Stimulated activated CD4-positive, alpha-beta T cell treated with anti-CD3 and anti-CD28 coated beads, Interleukin-1b, Interleukin-23, amount 100 ng/mL, for 24 hours (primary cell): Measurements from ENCODE around the gene PEPD.
"Not testable (repeated sequence)": the region's sequence is repeated elsewhere in the genome, so short reads cannot be mapped to it uniquely, and the experiment has no call there.

ENCODE experiments used
- DNase-seq, 4 experiments: peaks; one replicate each; pipeline ENCODE4 v3.0.0-alpha.2; 2020; ENCODE audit warnings: low read depth in 4 of 4, low spot score in 1 of 4

PEPD gene

DNA sequence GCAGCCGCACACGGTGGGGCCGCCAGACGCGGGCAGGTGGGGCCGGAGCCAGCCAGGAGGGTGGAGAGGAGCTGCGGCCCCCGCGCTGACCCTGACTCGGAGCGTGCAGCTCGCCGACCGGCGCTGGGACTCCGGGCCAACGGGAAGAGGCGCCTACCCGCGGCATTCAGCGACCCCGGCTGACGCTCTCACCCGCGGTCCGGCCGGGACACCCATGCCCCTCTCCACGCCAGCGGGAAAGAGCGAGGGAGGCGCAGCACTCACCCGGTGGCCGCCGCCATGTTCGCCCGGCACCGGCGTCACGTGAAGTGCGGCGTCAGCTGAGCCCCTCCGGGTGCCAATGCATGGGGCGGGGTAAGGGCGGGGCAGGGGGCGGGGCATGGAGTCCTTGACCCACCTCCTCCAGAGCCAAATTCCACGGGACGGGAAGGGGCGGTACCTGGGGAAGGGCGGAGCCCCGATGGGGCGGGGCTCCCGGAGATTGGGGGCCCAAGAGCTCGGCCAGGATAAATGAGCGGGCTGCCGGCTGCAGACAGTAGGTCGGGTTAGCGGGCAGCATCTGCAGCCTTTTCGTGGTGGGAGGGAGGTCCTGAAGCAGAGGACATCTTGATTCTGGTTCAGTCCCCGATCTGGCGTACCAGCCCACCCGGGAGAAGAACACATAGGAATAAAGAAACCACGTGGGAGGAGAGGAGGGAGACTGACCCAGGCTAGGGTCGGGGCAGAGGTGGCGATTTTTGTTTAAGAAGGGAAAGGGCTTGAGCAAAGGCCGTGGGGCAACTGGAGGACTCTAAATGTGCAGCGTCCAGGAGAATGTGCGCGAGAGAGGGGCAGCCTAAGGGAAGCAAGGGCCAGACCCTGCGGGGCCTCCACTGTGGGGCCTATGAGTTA lies at the start of gene PEPD:
Gene PEPD, minus strand, starts transcription at position 312 of the 891 bp plus-strand sequence. Its CDS starts 31 bp downstream, at position 281.
- peak; percentile 72 to 85 (median 80) for DNase-seq

DNA sequence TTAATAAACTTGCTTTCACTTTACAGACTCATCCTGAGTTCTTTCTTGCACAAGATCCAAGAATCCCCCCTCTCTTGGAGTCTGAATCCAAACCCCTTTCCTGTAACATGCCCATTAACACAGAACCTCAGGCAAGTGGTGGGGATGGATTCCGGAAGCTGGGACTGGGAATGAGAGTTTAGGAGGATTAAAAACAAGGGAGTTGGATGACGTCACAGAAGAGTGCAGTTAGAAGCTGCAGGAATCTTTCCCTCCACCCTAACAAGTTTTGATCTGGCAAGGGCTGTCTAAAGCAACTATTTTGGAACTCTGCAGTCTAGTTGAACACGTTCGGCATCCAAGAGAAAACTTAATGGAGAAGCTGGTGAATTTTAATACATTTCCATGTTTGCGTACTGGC lies 48.2 kb upstream of the PEPD start:
- DNase-seq = no peak

DNA sequence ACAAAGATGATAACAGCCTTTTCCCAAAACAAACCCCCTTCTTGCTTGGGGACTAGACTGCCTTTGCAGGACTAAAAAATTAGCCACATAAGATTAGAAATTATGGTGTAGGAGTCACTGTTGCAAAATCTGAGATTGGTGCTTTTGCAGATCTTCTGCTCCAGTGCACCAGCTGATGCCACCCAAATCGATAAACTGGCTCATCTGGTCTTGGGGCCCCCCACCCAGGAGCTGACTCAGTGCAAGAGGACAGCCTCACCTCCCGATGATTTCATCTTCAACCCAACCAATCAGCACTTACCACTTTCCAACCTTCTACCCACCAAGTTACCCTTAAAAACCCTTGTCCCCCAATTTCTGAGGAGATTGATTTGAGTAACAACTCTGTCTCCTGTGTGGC lies 47.1 kb upstream of the PEPD start:
- no peak for DNase-seq

DNA sequence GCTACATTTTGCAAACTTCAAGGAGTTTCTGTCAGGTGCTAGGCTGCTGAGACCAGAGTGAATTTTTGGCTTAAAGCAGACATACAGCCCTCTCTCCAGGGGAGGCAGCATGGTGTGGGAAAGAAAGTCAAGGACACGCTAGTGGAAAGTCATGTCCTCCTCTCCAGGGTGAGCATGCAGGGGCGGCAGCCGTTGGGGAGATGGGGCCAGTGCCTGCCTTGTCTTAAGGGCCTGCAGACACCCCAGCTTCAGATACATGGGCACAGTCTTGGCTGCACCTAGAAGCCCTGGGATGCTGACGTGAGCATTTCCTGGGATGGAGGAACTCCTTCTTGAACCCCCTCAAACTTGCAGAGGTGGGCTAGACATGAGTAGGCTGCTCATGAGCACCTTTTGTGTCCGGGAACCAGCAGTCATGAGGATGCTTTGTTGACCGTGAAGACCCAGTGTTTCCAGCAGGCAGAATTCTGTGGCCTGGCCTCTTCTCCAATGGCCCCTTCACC lies 43.3 kb upstream of the PEPD start:
- DNase-seq = no peak

DNA sequence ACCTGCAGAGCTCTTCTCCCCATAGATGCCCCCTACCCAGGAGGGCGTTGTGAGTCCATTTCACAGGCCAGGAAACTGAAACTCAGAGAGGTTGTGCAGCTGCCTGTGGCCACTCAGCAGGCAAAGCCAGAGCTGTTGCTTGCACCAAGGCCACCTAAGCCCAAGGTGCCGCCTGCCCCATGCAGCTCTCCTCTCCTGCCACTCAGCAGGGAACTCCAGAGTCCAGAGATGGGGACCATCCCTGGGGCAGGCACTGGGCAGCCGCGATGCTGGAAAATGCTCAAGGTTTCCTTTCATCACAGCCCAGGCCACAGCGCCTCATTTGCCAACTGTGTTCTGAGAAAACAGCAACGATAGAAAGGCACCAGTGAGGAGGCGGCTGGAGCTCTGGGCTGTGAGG lies 41.0 kb upstream of the PEPD start:
- no peak for DNase-seq

DNA sequence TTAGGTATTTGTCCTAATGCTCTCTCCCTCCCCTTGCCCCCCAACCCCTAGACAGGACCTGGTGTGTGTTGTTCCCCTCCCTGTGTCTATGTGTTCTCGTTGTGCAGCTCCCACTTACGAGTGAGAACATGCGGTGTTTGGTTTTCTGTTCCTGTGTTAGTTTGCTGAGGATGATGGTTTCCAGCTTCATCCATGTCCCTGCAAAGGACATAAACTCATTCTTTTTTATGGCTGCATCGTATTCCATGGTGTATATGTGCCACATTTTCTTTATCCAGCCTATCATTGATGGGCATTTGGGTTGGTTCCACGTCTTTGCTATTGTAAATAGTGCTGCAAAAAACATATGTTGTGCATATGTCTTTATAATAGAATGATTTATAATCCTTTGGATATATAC lies 40.1 kb upstream of the PEPD start:
- DNase-seq = not testable (repeated sequence)

DNA sequence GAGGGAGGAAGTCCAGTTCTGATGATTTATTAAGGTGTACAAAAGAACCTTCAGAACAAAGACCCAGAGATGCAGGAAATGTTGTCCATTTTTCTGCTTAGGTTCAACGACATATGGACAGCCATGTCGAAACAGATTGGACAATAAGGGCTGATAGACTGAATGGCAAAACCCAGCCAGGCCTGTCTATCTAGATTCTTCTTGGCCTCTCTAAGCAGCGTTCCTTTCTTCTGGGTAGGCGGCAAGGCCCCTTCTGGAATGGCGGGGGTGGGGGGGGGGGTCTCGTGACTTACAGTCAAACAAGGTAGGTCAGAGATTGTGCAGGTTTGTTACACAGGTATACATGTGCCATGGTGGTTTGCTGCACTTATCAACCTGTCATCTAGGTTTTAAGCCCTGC lies 39.7 kb upstream of the PEPD start:
- no peak for DNase-seq

DNA sequence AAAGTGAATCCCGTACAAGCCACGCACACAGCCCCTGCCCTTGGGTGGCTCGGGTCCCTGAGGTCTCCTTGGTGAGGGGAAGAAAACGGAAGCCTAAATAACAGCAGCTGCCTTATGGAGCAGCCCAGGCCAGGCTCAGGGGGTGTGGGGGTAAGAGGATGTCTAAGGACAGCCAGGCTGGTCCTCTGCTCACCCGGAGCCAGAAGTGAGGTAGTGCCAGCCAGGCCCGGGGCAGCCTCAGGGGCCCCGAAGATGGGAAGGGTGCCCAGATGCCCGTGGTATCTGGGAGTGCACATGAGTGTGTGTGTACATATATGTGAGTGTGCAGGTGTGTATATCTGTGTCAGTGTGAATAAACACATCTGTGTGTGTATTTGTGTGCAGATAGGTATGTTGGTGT lies 38.4 kb upstream of the PEPD start:
- no peak for DNase-seq

DNA sequence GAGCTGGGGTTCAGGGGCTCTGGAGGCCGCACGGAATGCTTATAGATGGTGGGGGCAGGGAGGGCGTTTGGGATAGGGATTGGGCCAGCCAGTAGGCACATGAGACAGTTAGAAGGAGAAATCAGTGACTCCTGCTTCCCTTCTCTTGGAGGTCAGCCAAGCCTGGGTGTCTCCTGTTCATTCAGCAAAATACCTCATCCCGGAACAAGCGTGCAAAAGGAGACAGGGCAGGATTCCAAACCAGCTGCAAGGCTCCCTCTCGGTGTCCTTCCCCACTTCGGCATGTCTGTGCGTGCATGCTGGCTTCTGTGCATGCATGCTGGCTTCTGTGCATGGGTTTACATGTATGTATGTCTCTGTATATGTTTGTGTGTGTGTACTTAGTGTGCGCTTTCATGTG lies 37.3 kb upstream of the PEPD start:
- no peak for DNase-seq

DNA sequence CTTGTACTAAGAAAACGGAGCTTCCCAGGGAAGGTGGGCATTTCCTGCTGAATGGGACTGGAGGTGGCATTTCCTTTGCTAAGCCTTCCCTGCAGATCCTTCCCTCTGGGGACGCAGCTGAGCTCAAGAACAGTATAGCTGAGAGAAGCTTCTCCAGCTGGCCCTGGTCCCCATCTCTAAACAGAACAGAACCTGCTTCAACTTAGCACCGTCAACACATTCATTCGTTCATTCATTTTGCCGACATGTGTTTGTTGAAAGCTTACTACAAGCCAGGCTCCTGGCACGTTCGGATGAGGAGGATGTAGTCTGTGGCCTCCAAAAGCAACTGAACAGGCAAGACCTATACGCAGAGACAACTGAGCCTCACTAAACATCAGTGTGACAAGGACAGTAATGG lies 36.6 kb upstream of the PEPD start:
- DNase-seq = no peak

DNA sequence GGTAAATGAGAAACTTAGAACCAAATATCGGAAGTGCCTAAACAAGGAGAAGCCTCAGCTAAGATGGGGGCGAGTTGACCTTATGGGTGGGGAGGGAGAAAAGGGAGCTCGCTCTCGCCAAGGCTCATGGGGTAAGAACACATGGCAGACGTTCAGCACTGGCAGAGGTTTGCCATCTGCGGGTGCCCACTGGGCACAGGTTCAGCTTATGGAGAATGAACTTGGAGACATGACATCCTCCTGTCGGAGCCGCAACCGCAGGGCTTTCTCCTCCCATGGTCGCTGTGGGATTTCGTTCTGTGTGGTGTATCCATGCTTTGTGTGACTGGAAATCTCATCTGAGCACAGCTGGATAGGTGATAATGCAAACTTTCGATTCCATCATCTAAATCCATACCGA lies 36.1 kb upstream of the PEPD start:
- no peak for DNase-seq

DNA sequence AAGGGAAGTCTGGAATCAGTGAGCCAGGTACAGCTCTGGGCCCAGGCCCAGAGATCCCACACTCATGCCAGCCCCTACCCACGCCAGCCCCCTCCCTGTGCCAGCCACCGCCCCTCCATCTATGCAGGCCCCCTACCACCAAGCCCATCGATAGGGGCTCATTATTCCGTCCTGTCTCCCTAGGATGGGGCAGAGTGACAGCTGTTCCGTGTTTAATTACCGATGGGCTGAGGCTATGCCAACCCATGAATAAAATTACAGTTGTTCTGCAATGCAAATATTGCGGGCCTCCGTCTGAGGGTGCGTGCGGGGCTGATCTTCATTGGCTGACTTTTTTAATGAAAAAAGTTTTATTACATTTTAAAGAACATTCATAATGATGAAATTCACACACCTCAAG lies 35.6 kb upstream of the PEPD start:
- DNase-seq = no peak

DNA sequence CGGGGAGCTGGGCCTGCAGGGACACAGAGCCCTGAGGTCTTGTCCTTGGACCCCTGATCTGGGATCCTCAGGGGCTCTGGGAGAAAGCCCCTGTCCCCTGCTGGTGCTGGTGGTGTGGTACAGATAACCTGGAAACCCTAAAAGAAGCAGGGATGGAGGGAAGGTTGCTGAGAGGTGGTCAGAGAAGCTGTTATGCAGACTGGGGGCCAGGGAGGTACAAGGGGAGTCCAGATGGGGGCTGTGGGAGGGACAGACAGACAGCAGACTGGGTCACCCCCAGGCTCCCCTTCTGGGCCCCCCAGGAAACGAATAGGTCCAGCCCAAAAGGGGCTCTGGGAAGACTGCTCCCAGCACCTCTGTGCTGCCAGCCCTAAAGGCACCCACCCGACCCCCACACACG lies 34.7 kb upstream of the PEPD start:
- no peak for DNase-seq

DNA sequence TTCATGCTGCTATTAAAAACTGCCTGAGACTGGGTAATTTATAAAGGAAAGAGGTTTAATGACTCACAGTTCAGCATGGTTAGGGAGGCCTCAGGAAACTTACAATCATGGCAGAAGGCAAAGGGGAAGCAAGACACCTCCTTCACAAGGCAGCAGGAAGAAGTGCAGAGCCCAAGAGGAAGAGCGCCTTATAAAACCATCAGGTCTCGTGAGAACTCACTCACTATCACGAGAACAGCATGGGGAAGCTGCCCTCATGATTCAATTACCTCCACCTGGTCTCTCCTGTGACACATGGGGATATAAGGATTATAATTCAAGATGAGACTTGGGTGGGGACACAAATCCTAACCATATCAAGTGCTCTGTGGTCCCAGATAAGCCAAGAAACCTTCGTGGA lies 34.1 kb upstream of the PEPD start:
- DNase-seq = not testable (repeated sequence)

DNA sequence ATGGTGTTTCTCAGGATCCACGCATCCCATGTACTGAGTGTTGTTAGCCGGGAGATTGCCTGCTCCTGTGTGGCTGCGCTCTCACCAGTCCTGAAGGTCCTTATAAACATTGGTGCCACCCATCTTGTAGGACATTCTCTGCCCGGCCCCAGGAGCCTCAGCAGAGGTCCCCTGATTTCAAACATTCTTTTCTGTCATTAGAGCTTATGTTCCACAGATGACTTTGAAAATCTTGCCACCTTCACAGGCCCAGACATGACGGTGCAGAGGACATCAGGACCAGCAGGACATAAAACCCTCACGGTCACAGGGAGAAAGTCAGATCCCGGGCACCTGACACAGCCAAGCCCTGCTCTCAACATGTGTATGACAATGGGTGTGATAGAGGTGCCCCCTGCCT lies 33.2 kb upstream of the PEPD start:
- DNase-seq = no peak

DNA sequence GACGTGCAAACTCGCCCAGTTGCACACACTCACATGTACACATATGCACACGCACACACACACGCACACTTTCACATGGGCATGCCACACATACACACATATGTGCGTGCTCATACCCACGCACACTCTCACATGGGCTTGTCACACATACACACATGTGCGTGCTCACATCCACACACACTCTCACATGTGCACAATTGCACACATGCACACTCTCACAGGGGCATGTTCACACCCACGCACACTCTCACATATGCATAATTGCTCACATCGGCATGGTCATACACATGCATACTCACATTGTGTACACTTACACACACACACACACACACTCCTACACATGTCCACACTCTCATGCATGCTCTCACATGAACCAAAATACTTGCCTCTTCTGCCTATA lies 32.8 kb upstream of the PEPD start:
- DNase-seq = no peak

DNA sequence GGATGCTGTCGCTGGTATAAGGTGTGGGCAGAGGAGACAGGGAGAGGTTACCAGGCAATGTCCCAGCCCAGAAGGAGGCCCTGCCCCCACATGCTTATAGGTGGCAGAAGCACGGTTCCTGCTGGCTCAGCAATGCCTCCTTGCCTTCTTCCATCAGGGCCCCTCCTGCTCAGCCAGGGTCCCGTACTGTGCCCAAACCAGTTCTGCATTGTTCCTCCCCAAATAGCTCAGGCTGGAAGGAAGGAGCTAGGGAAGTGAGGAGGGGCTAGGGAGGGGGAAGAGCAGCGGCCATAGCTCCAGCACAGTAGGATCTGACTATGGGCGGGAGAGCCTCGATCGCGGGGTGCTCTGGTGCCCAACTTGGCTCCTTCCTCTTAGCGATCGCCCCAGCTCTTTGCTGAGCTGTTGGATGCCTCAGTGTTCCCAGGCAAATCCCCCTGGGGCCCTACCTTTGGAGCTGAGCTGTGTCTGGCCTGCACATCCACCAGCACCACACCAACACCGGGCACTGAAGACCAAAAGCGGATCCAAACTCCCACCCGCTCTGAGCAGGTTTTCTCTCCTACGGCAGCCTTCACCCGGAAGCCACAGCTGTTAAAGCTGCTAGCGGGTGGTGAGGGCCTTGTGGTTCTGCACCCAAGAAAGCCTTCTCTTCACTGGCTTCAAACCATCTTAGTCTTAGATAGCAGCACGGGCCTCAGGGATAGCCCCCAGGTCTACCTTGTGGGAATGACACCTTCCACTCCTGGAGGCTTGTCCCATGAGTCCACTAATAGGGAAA lies 32.1 kb upstream of the PEPD start:
- no peak for DNase-seq

DNA sequence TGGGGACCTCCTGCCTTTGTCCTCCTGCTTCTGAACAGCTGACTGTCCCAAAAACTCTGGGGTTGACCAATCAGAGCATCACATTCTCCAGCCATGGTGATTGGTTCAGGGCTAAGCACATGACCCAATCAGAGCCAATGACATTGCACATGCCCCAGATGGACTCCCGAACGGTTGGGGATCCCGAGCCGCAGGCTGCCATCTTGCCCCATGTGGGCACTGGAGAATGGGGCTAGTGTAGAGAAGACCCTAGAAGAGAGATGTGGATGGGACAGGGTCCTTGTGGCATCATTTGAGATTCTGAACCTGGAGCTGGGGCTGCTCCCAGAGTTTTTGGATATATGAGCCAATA lies 31.3 kb upstream of the PEPD start:
- no peak for DNase-seq

DNA sequence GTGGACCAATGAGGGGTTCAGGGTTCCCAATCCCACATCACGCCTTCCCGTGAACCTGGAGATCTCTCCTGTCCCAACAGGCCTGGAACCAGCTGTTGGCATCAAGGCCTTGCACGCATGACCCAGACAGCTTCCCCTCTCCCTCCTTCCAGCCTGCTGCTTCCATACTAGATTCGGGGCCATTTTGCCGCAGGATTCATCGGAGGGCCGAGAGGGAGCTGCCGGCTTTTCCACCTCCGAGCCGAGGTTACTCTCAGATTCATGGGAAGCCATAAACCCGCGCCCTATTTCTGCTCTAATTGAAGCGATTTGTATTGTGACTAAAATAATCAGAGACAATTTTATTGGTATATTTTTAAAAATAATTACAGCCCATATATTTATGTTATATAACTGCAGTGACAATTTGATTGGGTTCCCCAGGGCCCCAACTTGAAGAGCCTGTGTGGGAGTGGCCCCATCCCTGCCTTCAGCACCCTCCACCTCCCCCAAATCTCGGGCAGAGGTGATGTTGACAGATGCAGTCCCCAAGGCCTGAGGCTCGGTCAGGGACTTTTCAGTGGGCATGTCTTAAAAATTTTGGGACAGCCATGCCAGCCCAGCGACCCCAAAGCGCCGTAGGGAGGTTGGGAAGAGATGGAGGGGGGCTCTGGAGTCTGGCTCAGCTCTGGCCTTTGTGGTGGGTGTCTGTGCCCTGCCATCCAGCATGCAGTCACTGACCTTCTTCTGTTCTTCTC lies 30.8 kb upstream of the PEPD start:
- no peak for DNase-seq

DNA sequence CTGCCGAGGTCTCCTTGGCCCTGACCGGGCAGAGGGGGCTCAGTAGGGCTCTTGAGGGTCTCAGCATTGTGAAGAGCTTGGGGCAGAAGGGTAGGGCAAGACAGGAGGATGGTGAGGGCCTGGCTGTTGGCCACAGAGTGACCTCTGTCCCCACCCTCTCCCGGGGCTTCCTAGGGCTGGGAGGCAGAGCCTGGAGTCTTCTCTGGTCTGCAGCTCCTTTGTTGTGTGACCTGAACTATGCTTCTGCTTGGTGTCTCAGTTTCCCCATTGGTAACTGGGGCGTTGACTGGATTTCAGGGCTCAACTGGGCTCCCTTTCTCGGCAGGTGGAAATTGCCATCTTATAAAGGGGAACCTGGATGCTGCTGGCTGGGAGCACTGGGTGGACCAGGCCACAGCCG lies 30.1 kb upstream of the PEPD start:
- DNase-seq = no peak

DNA sequence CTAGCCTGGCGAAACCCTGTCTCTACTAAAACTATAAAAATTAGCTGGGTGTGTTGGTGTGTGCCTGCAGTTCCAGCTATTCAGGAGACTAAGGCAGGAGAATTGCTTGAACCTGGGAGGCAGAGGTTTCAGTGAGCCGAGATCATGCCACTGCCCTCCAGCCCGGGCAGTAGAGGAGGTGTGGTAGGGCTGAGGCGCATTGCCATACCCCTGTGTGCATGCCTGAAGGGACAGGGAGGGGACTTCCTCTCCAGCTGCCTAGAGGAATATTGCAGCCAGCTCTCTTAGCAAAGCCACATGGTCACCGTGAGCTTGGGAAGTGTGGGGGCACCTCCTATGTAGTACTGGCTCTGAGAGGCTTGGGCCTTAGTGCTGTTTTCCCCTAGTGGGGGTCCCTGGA lies 29.2 kb upstream of the PEPD start:
- no peak for DNase-seq

DNA sequence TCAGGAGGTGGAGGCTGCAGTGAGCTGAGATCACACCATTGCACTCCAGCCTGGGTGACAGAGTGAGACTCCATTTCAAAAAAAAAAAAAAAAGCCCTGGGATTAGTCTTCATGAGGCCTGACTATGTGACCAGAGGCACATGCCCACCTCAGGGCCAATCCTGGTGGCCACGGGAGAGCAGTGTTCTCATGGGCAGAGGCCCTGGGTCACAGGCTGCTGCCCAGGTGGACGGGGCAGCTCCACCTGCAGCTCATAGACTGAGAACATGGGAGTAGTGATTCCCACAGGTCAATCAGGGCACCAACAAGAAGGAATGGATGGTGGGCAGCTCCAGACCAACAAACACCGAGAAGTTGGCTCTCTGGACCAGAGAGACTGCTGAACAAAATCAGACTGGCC lies 26.1 kb upstream of the PEPD start:
- DNase-seq = no peak
